HL-60 (cell line): Measurements from ENCODE around the gene ATP8A1.
"Not testable (repeated sequence)": the region's sequence is repeated elsewhere in the genome, so short reads cannot be mapped to it uniquely, and the experiment has no call there.

Experiments
- DNase-seq, 2 experiments: peaks; one replicate each; pipeline ENCODE4 v3.0.0-alpha.2; 2010 to 2020; ENCODE audit warnings: low read depth in 1 of 2, low spot score in 1 of 2
- H3K27ac ChIP-seq: fragments of 250-450 bp; sonication (Bioruptor Pico); replicated peaks from 2 replicates; pipeline ENCODE4 v1.5.1; 2020; ENCODE audit warnings: mild to moderate bottlenecking, moderate library complexity
- H3K27me3 ChIP-seq: fragments of 250-450 bp; sonication (Bioruptor Pico); 2 replicates; pipeline ENCODE4 v1.5.1; 2021; ENCODE audit warnings: mild to moderate bottlenecking, moderate library complexity; ENCODE audit not compliant: insufficient read depth, poor library complexity, severe bottlenecking
- H3K4me3 ChIP-seq: replicated peaks from 2 replicates; pipeline ENCODE4 v1.5.1; 2011; ENCODE audit warnings: mild to moderate bottlenecking, control low read depth, low read length; ENCODE audit not compliant: insufficient read depth
- GABPA ChIP-seq: IDR thresholded peaks from 2 replicates; pipeline ENCODE4 v1.6.1; 2012; ENCODE audit warnings: low read depth
- POLR2AphosphoS5 ChIP-seq: IDR thresholded peaks from 2 replicates; pipeline ENCODE4 v1.6.1; 2012; ENCODE audit warnings: low read depth
- SPI1 ChIP-seq: IDR thresholded peaks from 2 replicates; pipeline ENCODE4 v1.6.1; 2012; ENCODE audit warnings: low read depth, mild to moderate bottlenecking, borderline replicate concordance
- TF ChIP-seq, protein P1 (sequence below): IDR thresholded peaks from 2 replicates; pipeline ENCODE4 v1.6.1; 2012; ENCODE audit warnings: low read depth; ENCODE audit not compliant: insufficient replicate concordance
- TF ChIP-seq, protein P2 (sequence below): IDR thresholded peaks from one replicate; pipeline ENCODE4 v1.5.1; 2011; ENCODE audit warnings: low read length, control low read depth, inconsistent platforms; ENCODE audit not compliant: insufficient read depth

The ATP8A1 gene

DNA sequence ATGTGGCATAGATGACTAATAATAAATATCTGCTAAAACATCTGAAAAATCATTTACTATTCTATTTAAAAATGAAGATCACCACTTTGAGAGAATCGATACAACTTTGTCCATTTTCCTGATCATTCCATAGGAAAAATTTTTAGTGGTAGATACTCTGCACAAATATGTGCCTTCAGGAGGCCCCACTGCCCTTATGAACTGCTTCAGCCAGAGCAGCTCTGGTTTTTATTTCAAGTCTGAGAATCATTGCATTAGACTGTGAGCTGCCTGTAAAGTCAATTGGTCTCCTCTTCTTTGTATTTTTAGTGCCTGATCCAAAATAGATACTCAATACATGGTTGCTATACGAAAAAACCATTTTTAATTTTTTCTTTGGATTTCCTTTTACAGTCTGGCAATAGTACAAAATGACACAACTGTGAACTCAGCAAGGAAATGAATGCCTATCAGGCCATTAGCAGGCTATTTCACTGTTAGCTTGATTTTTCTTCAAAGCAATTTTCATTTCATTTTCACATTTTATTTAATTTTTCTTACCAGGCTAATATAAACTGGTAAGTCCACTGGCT is 190.5 kb downstream of the ATP8A1 start:
- no peak for TF ChIP-seq POLR2AphosphoS5
- TF ChIP-seq, protein P1, sequence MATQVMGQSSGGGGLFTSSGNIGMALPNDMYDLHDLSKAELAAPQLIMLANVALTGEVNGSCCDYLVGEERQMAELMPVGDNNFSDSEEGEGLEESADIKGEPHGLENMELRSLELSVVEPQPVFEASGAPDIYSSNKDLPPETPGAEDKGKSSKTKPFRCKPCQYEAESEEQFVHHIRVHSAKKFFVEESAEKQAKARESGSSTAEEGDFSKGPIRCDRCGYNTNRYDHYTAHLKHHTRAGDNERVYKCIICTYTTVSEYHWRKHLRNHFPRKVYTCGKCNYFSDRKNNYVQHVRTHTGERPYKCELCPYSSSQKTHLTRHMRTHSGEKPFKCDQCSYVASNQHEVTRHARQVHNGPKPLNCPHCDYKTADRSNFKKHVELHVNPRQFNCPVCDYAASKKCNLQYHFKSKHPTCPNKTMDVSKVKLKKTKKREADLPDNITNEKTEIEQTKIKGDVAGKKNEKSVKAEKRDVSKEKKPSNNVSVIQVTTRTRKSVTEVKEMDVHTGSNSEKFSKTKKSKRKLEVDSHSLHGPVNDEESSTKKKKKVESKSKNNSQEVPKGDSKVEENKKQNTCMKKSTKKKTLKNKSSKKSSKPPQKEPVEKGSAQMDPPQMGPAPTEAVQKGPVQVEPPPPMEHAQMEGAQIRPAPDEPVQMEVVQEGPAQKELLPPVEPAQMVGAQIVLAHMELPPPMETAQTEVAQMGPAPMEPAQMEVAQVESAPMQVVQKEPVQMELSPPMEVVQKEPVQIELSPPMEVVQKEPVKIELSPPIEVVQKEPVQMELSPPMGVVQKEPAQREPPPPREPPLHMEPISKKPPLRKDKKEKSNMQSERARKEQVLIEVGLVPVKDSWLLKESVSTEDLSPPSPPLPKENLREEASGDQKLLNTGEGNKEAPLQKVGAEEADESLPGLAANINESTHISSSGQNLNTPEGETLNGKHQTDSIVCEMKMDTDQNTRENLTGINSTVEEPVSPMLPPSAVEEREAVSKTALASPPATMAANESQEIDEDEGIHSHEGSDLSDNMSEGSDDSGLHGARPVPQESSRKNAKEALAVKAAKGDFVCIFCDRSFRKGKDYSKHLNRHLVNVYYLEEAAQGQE = no peak
- TF ChIP-seq SPI1 = no peak
- no peak for TF ChIP-seq GABPA
- TF ChIP-seq, protein P2, sequence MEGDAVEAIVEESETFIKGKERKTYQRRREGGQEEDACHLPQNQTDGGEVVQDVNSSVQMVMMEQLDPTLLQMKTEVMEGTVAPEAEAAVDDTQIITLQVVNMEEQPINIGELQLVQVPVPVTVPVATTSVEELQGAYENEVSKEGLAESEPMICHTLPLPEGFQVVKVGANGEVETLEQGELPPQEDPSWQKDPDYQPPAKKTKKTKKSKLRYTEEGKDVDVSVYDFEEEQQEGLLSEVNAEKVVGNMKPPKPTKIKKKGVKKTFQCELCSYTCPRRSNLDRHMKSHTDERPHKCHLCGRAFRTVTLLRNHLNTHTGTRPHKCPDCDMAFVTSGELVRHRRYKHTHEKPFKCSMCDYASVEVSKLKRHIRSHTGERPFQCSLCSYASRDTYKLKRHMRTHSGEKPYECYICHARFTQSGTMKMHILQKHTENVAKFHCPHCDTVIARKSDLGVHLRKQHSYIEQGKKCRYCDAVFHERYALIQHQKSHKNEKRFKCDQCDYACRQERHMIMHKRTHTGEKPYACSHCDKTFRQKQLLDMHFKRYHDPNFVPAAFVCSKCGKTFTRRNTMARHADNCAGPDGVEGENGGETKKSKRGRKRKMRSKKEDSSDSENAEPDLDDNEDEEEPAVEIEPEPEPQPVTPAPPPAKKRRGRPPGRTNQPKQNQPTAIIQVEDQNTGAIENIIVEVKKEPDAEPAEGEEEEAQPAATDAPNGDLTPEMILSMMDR = no peak

DNA sequence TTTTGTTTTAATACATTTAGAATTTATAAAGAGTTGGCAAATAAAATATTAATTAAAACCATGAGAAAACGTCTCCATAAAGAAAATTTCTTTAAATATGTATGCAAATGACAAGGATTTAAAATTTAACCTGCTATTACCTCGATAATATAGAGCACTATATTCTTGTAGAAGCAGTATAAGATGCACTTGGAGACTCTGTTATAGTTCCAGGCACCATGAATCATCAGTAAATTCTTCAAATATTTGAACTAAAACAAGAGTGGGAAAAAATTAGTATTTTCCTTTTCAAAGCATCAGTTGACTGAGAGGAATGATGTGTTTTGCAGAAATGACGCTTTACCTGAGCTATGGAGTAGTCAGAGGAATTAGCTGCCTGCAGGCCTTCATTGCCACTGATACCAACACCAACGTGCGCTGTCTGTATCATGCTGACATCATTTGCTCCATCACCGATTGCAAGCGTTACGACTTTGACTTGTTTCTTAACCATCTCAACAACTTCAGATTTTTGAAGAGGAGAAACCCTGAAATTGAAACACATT is 192.3 kb downstream of the ATP8A1 start:
- Histone ChIP-seq H3K27me3 (no peaks in the 10 kb centered on the region), H3K27ac (no peak overlapping the region), H3K4me3 (no peak overlapping the region)
- TF ChIP-seq, protein P2 = no peak
- TF ChIP-seq GABPA = no peak
- TF ChIP-seq POLR2AphosphoS5 = no peak
- TF ChIP-seq, protein P1 = no peak
- TF ChIP-seq SPI1 = no peak
- no peak for DNase-seq

More for the DNA sequence above, 190.5 kb downstream of the ATP8A1 start:
- H3K27me3 ChIP-seq = no peaks in the 10 kb centered on the region
- no peak for DNase-seq
- H3K4me3 ChIP-seq = no peak overlapping the region
- H3K27ac ChIP-seq = no peak overlapping the region

DNA sequence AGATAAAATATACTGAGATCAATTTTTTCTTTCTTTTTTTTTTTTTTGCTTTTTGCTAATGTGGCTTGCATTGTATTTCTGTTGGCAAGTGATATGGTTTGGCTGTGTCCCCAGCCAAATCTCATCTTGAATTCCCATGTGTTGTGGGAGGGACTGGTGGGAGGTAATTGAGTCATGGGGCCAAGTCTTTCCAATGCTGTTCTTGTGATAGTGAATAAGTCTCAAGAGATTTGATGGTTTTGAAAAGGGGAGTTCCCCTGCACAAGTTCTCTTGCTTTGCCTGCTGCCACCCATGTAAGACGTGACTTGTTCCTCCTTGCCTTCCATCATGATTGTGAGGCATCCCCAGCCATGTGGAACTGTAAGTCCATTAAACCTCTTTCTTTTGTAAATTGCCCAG is 195.7 kb downstream of the ATP8A1 start:
- not testable (repeated sequence) for DNase-seq, H3K27ac ChIP-seq, H3K4me3 ChIP-seq, H3K27me3 ChIP-seq

DNA sequence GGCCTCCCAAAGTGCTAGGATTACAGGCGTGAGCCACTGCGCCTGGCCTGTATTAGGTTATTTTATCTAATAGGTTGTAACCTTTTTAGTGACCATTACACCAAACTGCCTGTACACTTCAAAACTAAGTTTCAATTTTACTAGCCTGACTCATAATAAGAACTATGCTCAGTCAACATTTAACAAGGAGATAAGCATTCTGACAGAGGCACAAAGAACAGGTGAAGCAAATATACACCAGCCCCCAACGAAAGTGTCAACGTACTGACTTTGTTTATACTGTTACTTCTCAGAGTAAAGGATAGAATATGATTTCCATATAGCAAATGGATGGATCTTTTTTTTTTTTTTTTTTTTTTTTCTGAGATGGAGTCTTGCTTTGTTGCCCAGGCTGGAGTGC is 196.9 kb downstream of the ATP8A1 start:
- H3K27ac ChIP-seq = no peak overlapping the region
- TF ChIP-seq, protein P2 = no peak
- TF ChIP-seq POLR2AphosphoS5 = no peak
- no peak for TF ChIP-seq SPI1
- DNase-seq = no peak
- no peak overlapping the region for H3K4me3 ChIP-seq
- H3K27me3 ChIP-seq = no peaks in the 10 kb centered on the region
